HT1080 (cell line): ENCODE results near the gene TFDP2. TPM values are rescaled to one million over a fixed set of nuclear protein-coding genes. Genes with fewer than 3 reads are reported as not detected.
A peak's percentile ranks its signal among the peaks of the same experiment; 100 is the strongest.
"Not testable (repeated sequence)": the region's sequence is repeated elsewhere in the genome, so short reads cannot be mapped to it uniquely, and the experiment has no call there.

Experiments
- DNase-seq: peaks from one replicate; pipeline ENCODE4 v3.0.0-alpha.2; 2015; ENCODE audit warnings: low read depth
- polyA plus RNA-seq, 2 experiments: library from polyadenylated mRNA; depleted of rRNA; stranded (reverse); fragments of >200 nt; gene quantifications; 2 replicates each; pipeline ENCODE4 v1.2.3, GENCODE V29; 2015
- total RNA-seq: library from RNA; depleted of rRNA; stranded (reverse); fragments of >200 nt; shearing (Covaris generic); gene quantifications from 2 replicates; pipeline ENCODE4 v1.2.3, GENCODE V29; 2014; rRNA removed

The TFDP2 gene
- total RNA-seq = 71.3 and 87.7 TPM in 2 replicates
- polyA plus RNA-seq (2015; cell fraction: cytosol; rRNA removed) = 83.5 and 98.2 TPM in 2 replicates
- polyA plus RNA-seq (2015; cell fraction: nucleus; rRNA removed) = 64.1 and 428 TPM in 2 replicates

- DNase-seq = peak; percentile 84
Measured at GRCh38 chr3:142148792-142149672, at the start of gene TFDP2. Gene TFDP2 (minus strand): TSS chr3:142149544. CDS start chr3:142101749, 47,795 bp downstream.

GRCh38 chr3:142188846-142189245, 39.5 kb upstream of the TFDP2 start:
- no peak for DNase-seq

- DNase-seq = peak; percentile 40
Measured at GRCh38 chr3:142180761-142181362, 31.5 kb upstream of the TFDP2 start.

GRCh38 chr3:142175478-142175877, 26.1 kb upstream of the TFDP2 start:
- no peak for DNase-seq

GRCh38 chr3:142174559-142174958, 25.2 kb upstream of the TFDP2 start:
- DNase-seq = no peak

- no peak for DNase-seq
Measured at GRCh38 chr3:142168514-142168913, 19.2 kb upstream of the TFDP2 start.

GRCh38 chr3:142165194-142165593, 15.8 kb upstream of the TFDP2 start:
- peak; percentile 71 for DNase-seq

- DNase-seq = no peak
Measured at GRCh38 chr3:142159083-142159740, 9.9 kb upstream of the TFDP2 start.

GRCh38 chr3:142154186-142154585, 4.8 kb upstream of the TFDP2 start:
- no peak for DNase-seq

GRCh38 chr3:142152384-142152783, 3.0 kb upstream of the TFDP2 start:
- no peak for DNase-seq

GRCh38 chr3:142151828-142152227, 2.5 kb upstream of the TFDP2 start:
- DNase-seq = no peak

GRCh38 chr3:142151240-142151639, 1.9 kb upstream of the TFDP2 start:
- DNase-seq = no peak

- DNase-seq = no peak
Measured at GRCh38 chr3:142150271-142150670, 927 bp upstream of the TFDP2 start.

GRCh38 chr3:142149673-142149992, 289 bp upstream of the TFDP2 start:
- DNase-seq = no peak

- DNase-seq = no peak
Measured at GRCh38 chr3:142148044-142148791, 1.1 kb downstream of the TFDP2 start.

GRCh38 chr3:142144587-142144986, 4.8 kb downstream of the TFDP2 start:
- DNase-seq = not testable (repeated sequence)

GRCh38 chr3:142140608-142141285, 8.6 kb downstream of the TFDP2 start:
- DNase-seq = not testable (repeated sequence)

- not testable (repeated sequence) for DNase-seq
Measured at GRCh38 chr3:142137089-142137488, 12.3 kb downstream of the TFDP2 start.

- no peak for DNase-seq
Measured at GRCh38 chr3:142134799-142135325, 14.5 kb downstream of the TFDP2 start.

GRCh38 chr3:142129516-142130171, 19.7 kb downstream of the TFDP2 start:
- DNase-seq = no peak
